GM23338 (cell line): Measurements from ENCODE around the gene SH3TC2. TPM values are rescaled to one million over a fixed set of nuclear protein-coding genes. Genes with fewer than 3 reads are reported as not detected.

Experiments
- ATAC-seq: fragments of 200-7000 bp; cut with Tn5 transposase; 3 replicates; pipeline ENCODE4 v1.9.1; 2020
- DNase-seq: peaks from one replicate; pipeline ENCODE4 v3.0.0-alpha.2; 2015; ENCODE audit warnings: low spot score
- H2AFZ ChIP-seq: fragments of 200-600 bp; sonication (generic); 2 replicates; pipeline ENCODE4 v1.8.0; 2016; ENCODE audit warnings: antibody characterized with exemption, mild to moderate bottlenecking, moderate library complexity
- H3F3A ChIP-seq: fragments of 200-600 bp; sonication (generic); replicated peaks from 2 replicates; pipeline ENCODE4 v1.8.0; 2017; ENCODE audit warnings: antibody characterized with exemption, mixed run types, low read depth
- H3K27ac ChIP-seq: fragments of 200-600 bp; sonication (generic); 2 replicates; pipeline ENCODE4 v1.6.1; 2016; ENCODE audit warnings: low read depth
- H3K27me3 ChIP-seq: fragments of 200-600 bp; sonication (generic); 2 replicates; pipeline ENCODE4 v1.8.0; 2016; ENCODE audit warnings: mild to moderate bottlenecking, mixed run types, moderate library complexity; ENCODE audit not compliant: insufficient read depth
- H3K36me3 ChIP-seq: fragments of 200-600 bp; sonication (generic); 2 replicates; pipeline ENCODE4 v1.8.0; 2016; ENCODE audit warnings: mild to moderate bottlenecking; ENCODE audit not compliant: insufficient read depth
- H3K4me1 ChIP-seq: fragments of 200-600 bp; sonication (generic); 2 replicates; pipeline ENCODE4 v1.8.0; 2016; ENCODE audit warnings: mild to moderate bottlenecking, moderate library complexity; ENCODE audit not compliant: insufficient read depth
- H3K4me2 ChIP-seq: fragments of 200-600 bp; sonication (generic); 2 replicates; pipeline ENCODE4 v1.7.1; 2017; ENCODE audit warnings: mixed run types
- H3K4me3 ChIP-seq: fragments of 200-600 bp; sonication (generic); 2 replicates; pipeline ENCODE4 v1.6.1; 2016; ENCODE audit warnings: mixed run types
- H3K79me2 ChIP-seq: fragments of 200-600 bp; sonication (generic); replicated peaks from 2 replicates; pipeline ENCODE4 v1.8.0; 2017; ENCODE audit warnings: mild to moderate bottlenecking; ENCODE audit not compliant: insufficient read depth
- H3K9me2 ChIP-seq: fragments of 200-600 bp; sonication (generic); 2 replicates; pipeline ENCODE4 v1.8.0; 2017; ENCODE audit not compliant: insufficient read depth
- H4K20me1 ChIP-seq: fragments of 200-600 bp; sonication (generic); replicated peaks from 2 replicates; pipeline ENCODE4 v1.8.0; 2017; ENCODE audit warnings: mild to moderate bottlenecking; ENCODE audit not compliant: insufficient read depth
- H3K27ac Mint-ChIP-seq: 2 replicates; pipeline ENCODE4 v1.8.0; 2020; ENCODE audit warnings: inconsistent platforms, mild to moderate bottlenecking, moderate library complexity, mixed read lengths
- H3K27me3 Mint-ChIP-seq: 3 replicates; pipeline ENCODE4 v1.8.0; 2022; ENCODE audit warnings: low read depth, mild to moderate bottlenecking, moderate library complexity, mixed read lengths, inconsistent platforms; ENCODE audit not compliant: insufficient read depth, poor library complexity
- H3K36me3 Mint-ChIP-seq: 3 replicates; pipeline ENCODE4 v1.8.0; 2021; ENCODE audit warnings: low read depth, mild to moderate bottlenecking, inconsistent platforms, moderate library complexity, mixed read lengths
- H3K4me1 Mint-ChIP-seq: 3 replicates; pipeline ENCODE4 v1.8.0; 2020; ENCODE audit warnings: mild to moderate bottlenecking, inconsistent platforms, mixed read lengths
- H3K4me3 Mint-ChIP-seq: 3 replicates; pipeline ENCODE4 v1.8.0; 2021; ENCODE audit warnings: moderate library complexity, mild to moderate bottlenecking, inconsistent platforms, mixed read lengths
- H3K9me3 Mint-ChIP-seq: 3 replicates; pipeline ENCODE4 v1.8.0; 2020; ENCODE audit warnings: moderate library complexity, mild to moderate bottlenecking, inconsistent platforms, mixed read lengths
- CREB1 ChIP-seq: fragments of 250-450 bp; sonication (Bioruptor Pico); IDR thresholded peaks from 2 replicates; pipeline ENCODE4 v1.5.0; 2020; ENCODE audit warnings: low read depth, mild to moderate bottlenecking, moderate library complexity
- CTCF ChIP-seq, 2 experiments: fragments of 200-600 bp in 1 of 2; sonication (generic) in 1 of 2; conservative IDR thresholded peaks; 2 replicates each; pipeline versions ENCODE4 v1.5.1 to v1.6.1; 2016 to 2017; ENCODE audit warnings: antibody characterized with exemption in 2 of 2, low read depth in 2 of 2, mild to moderate bottlenecking in 2 of 2, moderate library complexity in 1 of 2
- EZH2 ChIP-seq: fragments of 200-600 bp; sonication (generic); IDR thresholded peaks from one replicate; pipeline ENCODE4 v1.8.0; 2017; ENCODE audit warnings: antibody characterized with exemption, mild to moderate bottlenecking, low read depth; ENCODE audit not compliant: unreplicated experiment
- EZH2phosphoT487 ChIP-seq: fragments of 200-600 bp; sonication (generic); IDR thresholded peaks from one replicate; pipeline ENCODE4 v1.8.1; 2018; ENCODE audit warnings: antibody characterized with exemption; ENCODE audit not compliant: unreplicated experiment
- JUNB ChIP-seq: IDR thresholded peaks from one replicate; pipeline ENCODE4 v1.6.1; 2016; ENCODE audit warnings: antibody characterized with exemption; ENCODE audit not compliant: unreplicated experiment
- NANOG ChIP-seq: IDR thresholded peaks from 2 replicates; pipeline ENCODE4 v1.6.1; 2016; ENCODE audit warnings: antibody characterized with exemption, borderline replicate concordance
- POLR2AphosphoS5 ChIP-seq: IDR thresholded peaks from 2 replicates; pipeline ENCODE4 v1.6.1; 2016; ENCODE audit warnings: antibody characterized with exemption, low read depth
- STAT1 ChIP-seq: IDR thresholded peaks from one replicate; pipeline ENCODE4 v1.6.1; 2016; ENCODE audit warnings: antibody characterized with exemption; ENCODE audit not compliant: unreplicated experiment
- ZNF114 ChIP-seq: fragments of 250-450 bp; sonication (Bioruptor Pico); IDR thresholded peaks from 2 replicates; pipeline ENCODE4 v1.5.0; 2020; ENCODE audit warnings: mild to moderate bottlenecking, moderate library complexity
- ZNF331 ChIP-seq: fragments of 250-450 bp; sonication (Bioruptor Pico); IDR thresholded peaks from 2 replicates; pipeline ENCODE4 v1.5.0; 2020; ENCODE audit warnings: low read depth, mild to moderate bottlenecking, moderate library complexity
- polyA plus RNA-seq: library from polyadenylated mRNA; unstranded; fragments of >200 nt; fragmentation: Nextera tagmentation; extraction: Ambion mirVana; gene quantifications from 2 replicates; pipeline ENCODE4 v1.2.1, GENCODE V29; 2016
- total RNA-seq: library from RNA; depleted of rRNA; stranded (reverse); fragments of >200 nt; shearing (Covaris generic); gene quantifications from 2 replicates; pipeline ENCODE4 v1.2.3, GENCODE V29; 2014
- TF ChIP-seq, protein P1 (sequence below): IDR thresholded peaks from 2 replicates; pipeline ENCODE4 v1.6.1; 2016; ENCODE audit warnings: antibody characterized with exemption
- TF ChIP-seq, protein P2 (sequence below): fragments of 250-450 bp; sonication (Bioruptor Pico); IDR thresholded peaks from 2 replicates; pipeline ENCODE4 v1.5.0; 2020; ENCODE audit warnings: mild to moderate bottlenecking, moderate library complexity

SH3TC2 gene
- total and polyA plus RNA-seq, 2 experiments from 2014 or later: 0.10 to 0.17 TPM

DNA sequence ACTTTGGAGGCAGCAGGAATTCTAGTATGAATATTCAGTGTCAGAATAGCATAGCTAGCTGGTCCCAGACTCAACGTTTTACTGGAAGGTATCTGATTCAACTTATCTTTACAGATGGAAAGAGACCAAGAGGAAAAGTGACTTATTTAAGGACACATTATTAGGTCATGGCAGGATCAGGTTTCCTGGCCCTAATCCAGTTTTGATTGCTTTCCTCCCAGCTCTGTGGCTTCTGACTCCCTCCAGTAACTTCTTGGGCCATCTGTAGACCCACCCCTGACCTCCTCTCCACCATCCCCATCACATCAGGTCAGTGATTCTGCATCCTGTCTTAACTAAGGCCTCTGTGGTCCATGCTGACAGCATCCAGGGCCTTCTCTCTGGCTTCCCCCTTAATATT, 38.4 kb downstream of the SH3TC2 start (continued):
- no peak for TF ChIP-seq CTCF (conservative IDR thresholded peaks at IDR 0.05; ENCODE audit: low read depth in 2 of 2)
- TF ChIP-seq CREB1: no peak

DNA sequence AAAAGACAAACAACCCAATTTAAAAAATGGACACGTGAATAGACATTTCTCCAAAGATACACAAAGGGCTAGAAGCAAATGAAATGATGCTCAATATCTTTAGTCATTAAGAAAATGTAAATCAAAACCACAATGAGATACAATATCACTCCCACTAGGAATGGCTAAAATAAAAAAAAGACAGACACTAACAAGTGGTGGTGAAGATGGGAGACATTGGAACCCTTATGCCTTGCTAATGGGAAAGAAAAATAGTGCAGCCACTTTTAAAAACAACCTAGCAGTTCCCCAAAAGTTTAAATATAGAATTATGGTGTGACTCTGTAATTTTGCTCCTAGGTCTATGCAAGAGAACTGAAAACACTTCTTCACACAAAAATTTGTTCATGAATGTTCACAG, 40.7 kb downstream of the SH3TC2 start:
- Histone ChIP-seq H3K4me2 (no peak overlapping the region), H2AFZ (no peak overlapping the region), H3K4me1 (no peaks in the 10 kb centered on the region), H3K27ac (no peak overlapping the region), H4K20me1 (no peaks in the 10 kb centered on the region), H3K4me3 (no peak overlapping the region), H3F3A (no peaks in the 10 kb centered on the region), H3K9me2 (no peaks in the 10 kb centered on the region), H3K27me3 (no peaks in the 10 kb centered on the region), H3K79me2 (no peaks in the 10 kb centered on the region), H3K36me3 (no peaks in the 10 kb centered on the region)
- H3K4me3 Mint-ChIP-seq: no peak overlapping the region
- H3K27ac Mint-ChIP-seq: no peak overlapping the region
- no peaks in the 10 kb centered on the region for H3K36me3 Mint-ChIP-seq
- peaks cover 20% of the 10 kb centered on the region for H3K4me1 Mint-ChIP-seq
- no peaks in the 10 kb centered on the region for H3K9me3 Mint-ChIP-seq
- no peaks in the 10 kb centered on the region for H3K27me3 Mint-ChIP-seq
- ATAC-seq (no peak), DNase-seq (no peak)
- TF ChIP-seq EZH2 (no peak), ZNF114 (CRISPR knock-in tag) (no peak), CTCF (conservative IDR thresholded peaks at IDR 0.05; ENCODE audit: low read depth in 2 of 2) (no peak), EZH2phosphoT487 (no peak), CREB1 (no peak), POLR2AphosphoS5 (no peak), JUNB (no peak), NANOG (no peak), ZNF331 (CRISPR knock-in tag) (no peak), STAT1 (no peak)
- TF ChIP-seq, protein P1, sequence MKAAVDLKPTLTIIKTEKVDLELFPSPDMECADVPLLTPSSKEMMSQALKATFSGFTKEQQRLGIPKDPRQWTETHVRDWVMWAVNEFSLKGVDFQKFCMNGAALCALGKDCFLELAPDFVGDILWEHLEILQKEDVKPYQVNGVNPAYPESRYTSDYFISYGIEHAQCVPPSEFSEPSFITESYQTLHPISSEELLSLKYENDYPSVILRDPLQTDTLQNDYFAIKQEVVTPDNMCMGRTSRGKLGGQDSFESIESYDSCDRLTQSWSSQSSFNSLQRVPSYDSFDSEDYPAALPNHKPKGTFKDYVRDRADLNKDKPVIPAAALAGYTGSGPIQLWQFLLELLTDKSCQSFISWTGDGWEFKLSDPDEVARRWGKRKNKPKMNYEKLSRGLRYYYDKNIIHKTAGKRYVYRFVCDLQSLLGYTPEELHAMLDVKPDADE: no peak
- TF ChIP-seq, protein P2, sequence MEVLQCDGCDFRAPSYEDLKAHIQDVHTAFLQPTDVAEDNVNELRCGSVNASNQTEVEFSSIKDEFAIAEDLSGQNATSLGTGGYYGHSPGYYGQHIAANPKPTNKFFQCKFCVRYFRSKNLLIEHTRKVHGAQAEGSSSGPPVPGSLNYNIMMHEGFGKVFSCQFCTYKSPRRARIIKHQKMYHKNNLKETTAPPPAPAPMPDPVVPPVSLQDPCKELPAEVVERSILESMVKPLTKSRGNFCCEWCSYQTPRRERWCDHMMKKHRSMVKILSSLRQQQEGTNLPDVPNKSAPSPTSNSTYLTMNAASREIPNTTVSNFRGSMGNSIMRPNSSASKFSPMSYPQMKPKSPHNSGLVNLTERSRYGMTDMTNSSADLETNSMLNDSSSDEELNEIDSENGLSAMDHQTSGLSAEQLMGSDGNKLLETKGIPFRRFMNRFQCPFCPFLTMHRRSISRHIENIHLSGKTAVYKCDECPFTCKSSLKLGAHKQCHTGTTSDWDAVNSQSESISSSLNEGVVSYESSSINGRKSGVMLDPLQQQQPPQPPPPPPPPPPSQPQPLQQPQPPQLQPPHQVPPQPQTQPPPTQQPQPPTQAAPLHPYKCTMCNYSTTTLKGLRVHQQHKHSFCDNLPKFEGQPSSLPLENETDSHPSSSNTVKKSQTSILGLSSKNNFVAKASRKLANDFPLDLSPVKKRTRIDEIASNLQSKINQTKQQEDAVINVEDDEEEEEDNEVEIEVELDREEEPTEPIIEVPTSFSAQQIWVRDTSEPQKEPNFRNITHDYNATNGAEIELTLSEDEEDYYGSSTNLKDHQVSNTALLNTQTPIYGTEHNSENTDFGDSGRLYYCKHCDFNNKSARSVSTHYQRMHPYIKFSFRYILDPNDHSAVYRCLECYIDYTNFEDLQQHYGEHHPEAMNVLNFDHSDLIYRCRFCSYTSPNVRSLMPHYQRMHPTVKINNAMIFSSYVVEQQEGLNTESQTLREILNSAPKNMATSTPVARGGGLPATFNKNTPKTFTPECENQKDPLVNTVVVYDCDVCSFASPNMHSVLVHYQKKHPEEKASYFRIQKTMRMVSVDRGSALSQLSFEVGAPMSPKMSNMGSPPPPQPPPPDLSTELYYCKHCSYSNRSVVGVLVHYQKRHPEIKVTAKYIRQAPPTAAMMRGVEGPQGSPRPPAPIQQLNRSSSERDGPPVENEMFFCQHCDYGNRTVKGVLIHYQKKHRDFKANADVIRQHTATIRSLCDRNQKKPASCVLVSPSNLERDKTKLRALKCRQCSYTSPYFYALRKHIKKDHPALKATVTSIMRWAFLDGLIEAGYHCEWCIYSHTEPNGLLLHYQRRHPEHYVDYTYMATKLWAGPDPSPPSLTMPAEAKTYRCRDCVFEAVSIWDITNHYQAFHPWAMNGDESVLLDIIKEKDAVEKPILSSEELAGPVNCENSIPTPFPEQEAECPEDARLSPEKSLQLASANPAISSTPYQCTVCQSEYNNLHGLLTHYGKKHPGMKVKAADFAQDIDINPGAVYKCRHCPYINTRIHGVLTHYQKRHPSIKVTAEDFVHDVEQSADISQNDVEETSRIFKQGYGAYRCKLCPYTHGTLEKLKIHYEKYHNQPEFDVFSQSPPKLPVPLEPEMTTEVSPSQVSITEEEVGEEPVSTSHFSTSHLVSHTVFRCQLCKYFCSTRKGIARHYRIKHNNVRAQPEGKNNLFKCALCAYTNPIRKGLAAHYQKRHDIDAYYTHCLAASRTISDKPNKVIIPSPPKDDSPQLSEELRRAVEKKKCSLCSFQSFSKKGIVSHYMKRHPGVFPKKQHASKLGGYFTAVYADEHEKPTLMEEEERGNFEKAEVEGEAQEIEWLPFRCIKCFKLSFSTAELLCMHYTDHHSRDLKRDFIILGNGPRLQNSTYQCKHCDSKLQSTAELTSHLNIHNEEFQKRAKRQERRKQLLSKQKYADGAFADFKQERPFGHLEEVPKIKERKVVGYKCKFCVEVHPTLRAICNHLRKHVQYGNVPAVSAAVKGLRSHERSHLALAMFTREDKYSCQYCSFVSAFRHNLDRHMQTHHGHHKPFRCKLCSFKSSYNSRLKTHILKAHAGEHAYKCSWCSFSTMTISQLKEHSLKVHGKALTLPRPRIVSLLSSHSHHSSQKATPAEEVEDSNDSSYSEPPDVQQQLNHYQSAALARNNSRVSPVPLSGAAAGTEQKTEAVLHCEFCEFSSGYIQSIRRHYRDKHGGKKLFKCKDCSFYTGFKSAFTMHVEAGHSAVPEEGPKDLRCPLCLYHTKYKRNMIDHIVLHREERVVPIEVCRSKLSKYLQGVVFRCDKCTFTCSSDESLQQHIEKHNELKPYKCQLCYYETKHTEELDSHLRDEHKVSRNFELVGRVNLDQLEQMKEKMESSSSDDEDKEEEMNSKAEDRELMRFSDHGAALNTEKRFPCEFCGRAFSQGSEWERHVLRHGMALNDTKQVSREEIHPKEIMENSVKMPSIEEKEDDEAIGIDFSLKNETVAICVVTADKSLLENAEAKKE: no peak
